RCC 7860 (cell line): Measurements from ENCODE around the gene ATG4C.
A peak's percentile ranks its signal among the peaks of the same experiment; 100 is the strongest.
"Not testable (repeated sequence)": the region's sequence is repeated elsewhere in the genome, so short reads cannot be mapped to it uniquely, and the experiment has no call there.

Source experiments
- DNase-seq: peaks from one replicate; pipeline ENCODE4 v3.0.0-alpha.2; 2015; ENCODE audit warnings: low spot score
- FAIRE-seq: peaks from 2 replicates; lab custom pipeline; 2012; peaks lifted over from hg19 to GRCh38; lab: Jason Lieb, UNC

Gene ATG4C

GRCh38 chr1:62783736-62784508 is at the start of gene ATG4C:
Gene ATG4C, plus strand, starts transcription at chr1:62784132. Its CDS starts 19,655 bp downstream, at chr1:62803787.
- FAIRE-seq (peak; percentile 81), DNase-seq (peak; percentile 91)

DNA sequence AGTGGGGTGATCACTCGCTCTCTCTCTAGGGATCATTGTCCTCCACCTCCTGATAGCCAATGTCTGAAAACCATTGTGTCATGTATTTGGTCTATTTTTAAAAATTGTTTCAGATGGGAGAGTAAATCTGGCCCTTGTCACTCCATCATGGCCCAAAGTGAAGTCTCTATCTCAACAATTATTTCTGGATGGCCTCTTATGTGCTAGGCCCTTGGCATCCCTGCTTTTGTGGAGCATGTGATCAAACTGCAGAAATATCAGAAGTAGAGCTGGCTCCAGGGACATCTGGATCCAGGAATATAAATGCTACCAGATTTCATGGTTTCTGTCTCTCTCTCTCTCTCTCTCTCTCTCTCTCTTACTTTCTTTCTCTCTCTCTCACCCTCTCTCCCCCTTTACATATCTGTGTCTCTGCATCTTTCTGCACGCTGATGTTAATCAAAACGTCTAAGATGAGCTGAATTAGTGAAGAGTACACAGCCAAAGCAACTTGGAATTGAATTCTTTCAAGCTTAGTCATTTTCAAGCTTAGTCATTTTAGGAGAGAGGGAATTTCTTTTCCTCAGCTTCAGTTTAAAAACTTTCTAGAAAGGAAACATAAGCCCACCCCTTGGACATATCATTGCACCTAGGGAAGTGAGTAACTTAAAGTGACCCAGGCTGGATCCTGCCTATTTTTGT is 48.3 kb upstream of the ATG4C start:
- DNase-seq (peak; percentile 65), FAIRE-seq (no peak)

DNA sequence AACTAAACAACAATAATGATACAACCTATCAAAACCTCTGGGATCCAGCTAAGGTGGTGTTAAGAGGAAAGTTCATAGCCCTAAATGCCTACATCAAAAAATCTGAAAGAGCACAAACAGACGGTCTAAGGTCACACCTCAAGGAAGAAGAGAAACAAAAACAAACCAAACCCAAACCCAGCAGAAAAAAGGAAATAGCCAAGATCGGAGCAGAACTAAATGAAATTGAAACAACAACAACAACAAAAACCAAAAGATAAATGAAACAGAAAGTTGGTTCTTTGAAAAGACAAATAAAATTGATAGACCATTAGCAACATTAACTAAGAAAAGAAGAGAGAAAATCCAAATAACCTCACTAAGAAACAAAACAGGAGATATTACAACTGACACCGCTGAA is 43.2 kb upstream of the ATG4C start:
- not testable (repeated sequence) for FAIRE-seq

DNA sequence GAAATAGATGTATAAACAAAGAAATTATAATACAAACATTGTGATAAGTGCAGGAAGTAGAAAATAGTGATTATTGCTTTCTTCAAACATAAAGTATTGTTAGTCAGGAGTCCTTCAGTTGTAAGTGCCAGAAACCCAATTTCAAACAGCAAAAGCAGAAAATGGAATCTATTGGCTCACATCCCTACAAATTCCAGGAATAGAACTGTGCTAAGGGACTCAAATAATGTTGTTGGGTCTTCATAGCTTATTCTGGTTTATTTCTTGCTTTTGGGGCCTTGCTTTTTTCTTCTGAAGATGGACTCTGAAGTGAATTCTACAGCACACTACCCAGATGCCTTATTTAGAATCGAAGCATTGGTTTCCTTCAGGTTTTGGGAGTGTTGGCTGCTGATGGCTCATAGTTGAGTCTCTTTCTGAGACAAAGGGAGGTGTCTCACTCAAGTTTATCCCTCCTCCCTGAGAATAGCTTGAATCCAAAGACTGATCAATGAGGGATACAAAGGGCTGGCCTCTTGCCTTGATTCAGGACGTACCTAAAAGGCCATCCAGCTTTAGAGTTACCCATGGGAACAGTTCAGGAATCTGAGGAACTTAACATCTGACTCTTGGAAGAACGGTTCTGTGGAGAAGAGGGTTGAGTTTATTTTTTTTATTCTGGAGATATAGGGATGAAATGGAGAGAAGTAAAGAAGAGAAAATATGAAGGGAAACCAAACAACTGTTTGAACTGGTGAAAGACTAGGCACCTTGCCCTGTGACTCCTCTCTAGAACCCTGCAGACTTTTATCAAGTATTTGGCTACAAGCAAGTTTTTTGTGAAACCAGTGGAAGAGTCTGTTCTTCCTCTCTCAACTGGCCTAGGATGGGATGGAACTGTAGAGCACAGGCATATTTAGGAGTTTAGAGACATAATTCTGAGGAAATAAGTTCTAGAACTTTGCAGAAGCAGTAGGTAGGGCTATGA is 39.0 kb upstream of the ATG4C start:
- no peak for FAIRE-seq
- no peak for DNase-seq

More for the DNA sequence above, 43.2 kb upstream of the ATG4C start:
- DNase-seq = not testable (repeated sequence)

DNA sequence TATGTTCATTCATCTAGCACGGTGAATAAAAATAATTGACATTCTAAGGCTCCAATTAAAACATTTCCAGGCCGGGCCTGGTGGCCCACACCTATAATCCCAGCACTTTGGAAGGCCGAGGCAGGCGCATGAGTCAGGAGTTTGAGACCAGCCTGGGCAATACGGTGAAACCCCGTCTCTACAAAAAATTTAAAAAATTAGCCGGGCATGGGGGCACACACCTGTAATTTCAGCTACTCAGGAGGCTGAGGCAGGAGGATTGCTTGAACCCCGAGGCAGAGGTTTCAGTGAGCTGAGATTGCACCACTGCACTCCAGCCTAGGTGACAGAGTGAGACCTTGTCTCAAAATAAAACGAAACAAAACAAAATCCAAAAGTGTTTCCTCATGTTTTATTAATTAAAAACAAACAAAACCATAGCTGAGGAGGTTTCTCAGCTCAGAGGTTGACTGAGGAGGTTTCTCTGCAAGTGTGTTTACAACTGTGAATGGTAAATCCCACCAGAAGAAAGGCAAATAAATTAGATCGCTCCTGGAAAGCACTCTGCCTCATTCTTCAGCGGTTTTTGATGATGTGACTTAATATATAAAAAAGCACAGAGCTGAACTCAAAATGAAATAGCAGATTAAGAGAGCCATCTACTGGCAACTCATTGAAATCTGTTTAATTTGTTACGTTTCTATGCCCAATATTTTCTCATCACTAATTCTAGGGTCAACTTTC is 37.7 kb upstream of the ATG4C start:
- DNase-seq (peak; percentile 60), FAIRE-seq (peak; percentile 85)

DNA sequence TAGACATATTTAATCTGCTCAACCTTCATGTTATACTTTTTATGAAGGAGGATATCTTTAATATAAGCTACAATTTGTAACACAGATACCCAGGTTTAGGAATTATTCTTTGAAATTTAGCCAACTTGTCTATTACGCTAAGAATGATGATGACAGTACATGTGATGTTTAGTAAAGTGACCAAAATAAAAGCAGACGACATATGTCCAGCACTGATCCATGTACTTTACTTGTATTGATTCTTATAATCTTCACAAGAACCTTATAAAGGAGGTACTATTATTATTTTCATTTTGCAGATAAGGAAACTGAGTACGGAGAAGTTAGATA is 37.2 kb upstream of the ATG4C start:
- DNase-seq (no peak), FAIRE-seq (no peak)

DNA sequence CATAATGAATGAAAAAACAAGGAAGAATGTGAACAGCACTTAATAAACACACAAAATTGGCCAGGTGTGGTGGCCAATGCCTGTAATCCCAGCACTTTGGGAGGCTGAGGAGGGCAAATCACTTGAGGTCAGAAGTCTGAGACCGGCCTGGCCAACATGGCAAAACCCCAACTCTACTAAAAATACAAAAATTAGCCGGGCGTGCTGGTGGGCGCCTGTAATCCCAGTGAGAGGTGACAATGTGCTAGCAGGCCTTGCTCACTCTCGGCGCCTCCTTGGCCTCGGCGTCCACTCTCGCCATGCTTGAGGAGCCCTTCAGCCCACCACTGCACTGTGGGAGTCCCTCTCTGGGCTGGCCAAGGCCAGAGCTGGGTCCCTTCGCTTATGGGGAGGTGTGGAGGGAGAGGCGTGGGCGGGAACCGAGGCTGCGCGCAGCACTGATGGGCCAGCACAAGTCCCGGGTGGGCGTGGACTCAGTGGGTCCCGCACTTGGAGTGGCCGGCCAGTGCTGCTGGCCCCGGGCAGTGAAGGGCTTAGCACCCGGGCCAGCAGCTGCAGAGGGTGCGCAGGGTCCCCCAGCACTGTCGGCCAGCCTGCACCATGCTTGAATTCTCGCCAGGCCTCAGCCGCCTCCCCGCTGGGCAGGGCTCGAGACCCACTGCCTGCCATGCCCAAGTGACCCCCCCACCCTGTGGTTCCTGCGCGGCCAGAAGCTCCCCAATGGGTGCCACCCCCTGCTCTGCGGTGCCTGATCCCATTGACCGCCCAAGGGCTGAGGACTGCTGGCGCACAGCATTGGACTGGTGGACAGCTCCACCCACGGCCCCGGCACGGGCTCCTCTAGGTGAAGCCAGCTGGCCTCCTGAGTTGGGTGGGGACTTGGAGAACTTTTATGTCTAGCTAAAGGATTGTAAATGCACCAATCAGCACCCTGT is 30.6 kb upstream of the ATG4C start:
- FAIRE-seq (no peak), DNase-seq (no peak)

GRCh38 chr1:62754938-62755337 is 29.0 kb upstream of the ATG4C start:
- not testable (repeated sequence) for DNase-seq, FAIRE-seq

DNA sequence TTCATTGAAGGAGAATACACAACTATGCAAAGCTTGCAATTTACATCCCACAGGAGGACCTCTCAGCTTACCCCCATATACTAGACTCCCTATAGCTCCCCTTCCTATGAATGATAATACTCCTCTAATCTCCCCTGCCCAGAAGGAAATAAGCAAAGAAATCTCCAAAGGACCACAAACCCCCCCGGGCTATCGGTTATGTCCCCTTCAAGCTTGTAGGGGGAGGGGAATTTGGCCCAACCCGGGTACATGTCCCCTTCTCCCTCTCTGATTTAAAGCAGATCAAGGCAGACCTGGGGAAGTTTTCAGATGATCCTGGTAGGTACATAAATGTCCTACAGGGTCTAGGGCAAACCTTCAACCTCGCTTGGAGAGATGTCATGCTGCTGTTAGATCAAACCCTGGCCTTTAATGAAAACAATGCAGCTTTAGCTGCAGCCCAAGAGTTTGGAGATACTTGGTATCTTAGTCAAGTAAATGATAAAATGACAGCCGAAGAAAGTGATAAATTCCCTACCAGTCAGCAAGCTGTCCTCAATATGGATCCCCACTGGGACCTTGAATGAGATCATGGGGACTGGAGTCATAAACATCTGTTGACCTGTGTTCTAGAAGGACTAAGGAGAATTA is 27.6 kb upstream of the ATG4C start:
- not testable (repeated sequence) for FAIRE-seq, DNase-seq

- FAIRE-seq, DNase-seq: not testable (repeated sequence)
Observed at GRCh38 chr1:62759232-62759875, 24.6 kb upstream of the ATG4C start.

- not testable (repeated sequence) for FAIRE-seq, DNase-seq
Observed at GRCh38 chr1:62760021-62760782, 23.7 kb upstream of the ATG4C start.

DNA sequence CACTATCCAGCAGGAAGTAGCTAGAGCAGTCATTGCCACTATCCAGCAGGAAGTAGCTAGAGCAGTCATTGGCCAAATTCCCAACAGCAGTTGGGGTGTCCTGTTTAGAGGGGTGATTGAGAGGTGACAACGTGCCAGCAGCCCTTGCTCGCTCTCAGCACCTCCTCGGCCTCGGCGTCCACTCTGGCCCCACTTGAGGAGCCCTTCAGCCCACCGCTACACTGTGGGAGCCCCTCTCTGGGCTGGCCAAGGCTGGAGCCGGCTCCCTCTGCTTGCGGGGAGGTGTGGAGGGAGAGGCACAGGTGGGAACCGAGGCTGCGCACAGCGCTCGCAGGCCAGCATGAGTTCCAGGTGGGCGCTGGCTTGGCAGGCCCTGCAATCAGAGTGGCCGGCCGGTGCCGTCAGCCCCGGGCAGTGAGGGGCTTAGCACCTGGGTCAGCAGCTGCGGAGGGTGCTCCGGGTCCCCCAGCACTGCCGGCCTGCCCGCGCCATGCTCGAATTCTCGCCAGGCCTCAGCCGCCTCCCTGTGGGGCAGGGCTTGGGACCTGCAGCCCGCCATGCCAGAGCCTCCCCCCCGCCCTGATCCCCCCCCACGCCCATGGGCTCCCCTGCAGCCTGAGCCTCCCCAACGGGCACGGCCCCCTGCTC is 22.6 kb upstream of the ATG4C start:
- FAIRE-seq, DNase-seq: not testable (repeated sequence)

DNA sequence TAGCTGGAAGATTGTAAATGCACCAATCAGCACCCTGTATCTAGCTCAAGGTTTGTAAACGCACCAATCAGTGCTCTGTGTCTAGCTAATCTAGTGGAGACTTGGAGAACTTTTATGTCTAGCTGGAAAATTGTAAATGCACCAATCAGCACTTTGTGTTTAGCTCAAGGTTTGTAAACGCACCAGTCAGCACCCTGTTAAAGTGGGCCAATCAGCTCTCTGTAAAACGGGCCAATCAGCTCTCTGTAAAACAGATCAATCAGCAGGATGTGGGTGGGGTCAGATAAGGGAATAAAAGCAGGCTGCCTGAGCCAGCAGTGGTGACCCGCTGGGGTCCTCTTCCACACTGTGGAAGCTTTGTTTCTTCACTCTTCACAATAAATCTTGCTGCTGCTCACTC is 21.9 kb upstream of the ATG4C start:
- not testable (repeated sequence) for DNase-seq, FAIRE-seq

DNA sequence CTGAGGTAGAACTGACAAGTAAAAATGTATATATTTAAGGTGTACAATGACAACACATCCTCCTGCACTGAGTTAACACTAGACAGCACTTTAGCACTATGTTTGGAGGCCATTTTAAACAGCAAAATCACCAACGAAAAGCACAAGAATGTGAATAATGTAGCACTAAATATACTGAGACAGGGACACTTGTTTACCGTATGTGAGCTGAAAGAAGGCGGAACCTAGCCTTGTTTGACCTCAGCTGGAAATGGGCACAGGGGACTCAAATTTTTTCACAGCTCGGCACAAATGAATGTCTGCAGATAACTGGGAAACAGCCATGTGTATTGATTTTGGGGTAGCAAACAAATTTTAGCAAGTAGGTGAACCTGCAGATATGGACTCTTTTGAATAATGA is 18.0 kb upstream of the ATG4C start:
- DNase-seq = no peak
- no peak for FAIRE-seq

DNA sequence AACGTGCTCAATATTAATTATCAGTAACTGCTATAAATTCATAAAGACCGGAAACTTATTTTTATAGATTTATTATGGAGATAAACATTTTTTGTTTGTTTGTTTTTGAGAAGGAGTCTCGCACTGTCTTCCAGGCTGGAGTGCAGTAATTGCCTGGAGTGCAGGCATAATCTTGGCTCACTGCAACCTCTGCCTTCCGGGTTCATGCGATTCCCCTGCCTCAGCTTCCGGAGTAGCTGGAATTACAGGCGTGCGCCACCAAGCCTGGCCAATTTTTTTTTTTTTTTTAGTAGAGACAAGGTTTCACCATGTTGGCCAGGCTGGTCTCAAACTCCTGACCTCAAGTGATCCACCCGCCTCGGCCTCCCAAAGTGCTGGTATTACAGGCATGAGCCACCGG is 15.4 kb upstream of the ATG4C start:
- FAIRE-seq, DNase-seq: not testable (repeated sequence)

GRCh38 chr1:62772607-62773295 is 11.2 kb upstream of the ATG4C start:
- FAIRE-seq (no peak), DNase-seq (no peak)
